ENCODE results near the gene EMC7. TPM values are rescaled to one million over a fixed set of nuclear protein-coding genes. Genes with fewer than 3 reads are reported as not detected.

EMC7 gene
- total and polyA plus RNA-seq, 2 of the 4 experiments (the other 2 are of a cell fraction), result 46.6 to 76.4 TPM

- no peak for ATAC-seq (ENCODE audit: low read depth)
- Histone ChIP-seq H3K18ac (ENCODE audit: low read depth, low read length) (no peak overlapping the region), H3K4ac (ENCODE audit: low read depth, low read length) (no peak overlapping the region), H4K5ac (ENCODE audit: low read depth, low read length) (no peak overlapping the region), H3K9me3 (ENCODE audit: control insufficient read depth, insufficient read depth, low read length) (no peaks in the 10 kb centered on the region), H3K4me1 (ENCODE audit: control insufficient read depth, insufficient read depth, low read length) (peaks cover 13% of the 10 kb centered on the region), H3K9me1 (ENCODE audit: insufficient read depth, low read length) (peaks cover 11% of the 10 kb centered on the region), H3K27me3 (ENCODE audit: control insufficient read depth, insufficient read depth, low read length) (no peaks in the 10 kb centered on the region), H3K23ac (ENCODE audit: low read depth, low read length) (no peak overlapping the region), H3K4me3 (ENCODE audit: insufficient read depth, low read depth, low read length) (no peak overlapping the region), H3K9ac (ENCODE audit: low read depth, low read length) (no peak overlapping the region), H4K91ac (ENCODE audit: insufficient read depth, low read depth, low read length) (no peak overlapping the region; the same call in 1 of the 2 replicates), H2AFZ (replicated peaks; ENCODE audit: low read length, poor library complexity) (no peak overlapping the region), H2BK20ac (ENCODE audit: low read depth, low read length) (no peak overlapping the region), H2BK15ac (ENCODE audit: low read depth, low read length) (no peak overlapping the region), H3K14ac (replicated peaks; ENCODE audit: low read depth, low read length) (no peak overlapping the region), H3K27ac (ENCODE audit: insufficient read depth, low read length) (no peak overlapping the region), H4K8ac (ENCODE audit: low read depth in 2 of 2, low read length in 2 of 2) (no peak overlapping the region), H2AK5ac (ENCODE audit: low read depth, low read length) (no peak overlapping the region), H3K79me1 (ENCODE audit: low read depth in 1 of 2, low read length in 2 of 2) (peaks cover 0 to 11% of the 10 kb centered on the region in 2 experiments; a peak in 2 of 4 replicates), H2BK120ac (ENCODE audit: low read depth, low read length) (no peak overlapping the region), H3K56ac (ENCODE audit: extremely low read depth, insufficient read depth, low read length) (no peak overlapping the region), H4K20me1 (ENCODE audit: insufficient read depth, low read length) (no peaks in the 10 kb centered on the region; the same call in 1 of the 2 replicates), H2AK9ac (replicated peaks; ENCODE audit: low read depth, low read length, poor library complexity) (no peak overlapping the region), H3K4me2 (ENCODE audit: low read depth, low read length) (no peak overlapping the region; the same call in 1 of the 2 replicates), H3K36me3 (ENCODE audit: control insufficient read depth, insufficient read depth, low read length) (no peaks in the 10 kb centered on the region), H2BK5ac (ENCODE audit: low read depth, low read length, poor library complexity, severe bottlenecking) (no peak overlapping the region)
- dilution Hi-C loops (cut with HindIII; ENCODE audit: low sequenced_read_pairs, unreplicated experiment) (no loop called here), intact Hi-C loops (cut with micrococcal nuclease) (no loop called here), in situ Hi-C loops (cut with MboI; ENCODE audit: low sequenced_read_pairs) (no loop called here)
- POLR2A ChIA-PET (ENCODE audit: unreplicated experiment), result no interaction called here
- 100% methylated on average over 1 of the region's 2 CpGs; no CpG with 5 or more reads in 1 of the 2 experiments for WGBS, 2 experiments (ENCODE audit: extremely low coverage in 2 of 2, insufficient read length in 1 of 2)
- CTCF ChIA-PET, result no interaction called here
- TF ChIP-seq, protein P1, sequence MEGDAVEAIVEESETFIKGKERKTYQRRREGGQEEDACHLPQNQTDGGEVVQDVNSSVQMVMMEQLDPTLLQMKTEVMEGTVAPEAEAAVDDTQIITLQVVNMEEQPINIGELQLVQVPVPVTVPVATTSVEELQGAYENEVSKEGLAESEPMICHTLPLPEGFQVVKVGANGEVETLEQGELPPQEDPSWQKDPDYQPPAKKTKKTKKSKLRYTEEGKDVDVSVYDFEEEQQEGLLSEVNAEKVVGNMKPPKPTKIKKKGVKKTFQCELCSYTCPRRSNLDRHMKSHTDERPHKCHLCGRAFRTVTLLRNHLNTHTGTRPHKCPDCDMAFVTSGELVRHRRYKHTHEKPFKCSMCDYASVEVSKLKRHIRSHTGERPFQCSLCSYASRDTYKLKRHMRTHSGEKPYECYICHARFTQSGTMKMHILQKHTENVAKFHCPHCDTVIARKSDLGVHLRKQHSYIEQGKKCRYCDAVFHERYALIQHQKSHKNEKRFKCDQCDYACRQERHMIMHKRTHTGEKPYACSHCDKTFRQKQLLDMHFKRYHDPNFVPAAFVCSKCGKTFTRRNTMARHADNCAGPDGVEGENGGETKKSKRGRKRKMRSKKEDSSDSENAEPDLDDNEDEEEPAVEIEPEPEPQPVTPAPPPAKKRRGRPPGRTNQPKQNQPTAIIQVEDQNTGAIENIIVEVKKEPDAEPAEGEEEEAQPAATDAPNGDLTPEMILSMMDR (conservative IDR thresholded peaks at IDR 0.05; ENCODE audit: low read depth, low read length), result no peak
- no peak for TF ChIP-seq BHLHE40 (IDR thresholded peaks at IDR 0.05; ENCODE audit: low read depth, low read length)
- DNase-seq, result no peak
- no TSS peak for BruUV-seq (replicated peaks)
Measured at GRCh38 chr15:34043813-34044212, 57.8 kb downstream of the EMC7 start.
